ENCODE data around the gene RYR2.

DNA sequence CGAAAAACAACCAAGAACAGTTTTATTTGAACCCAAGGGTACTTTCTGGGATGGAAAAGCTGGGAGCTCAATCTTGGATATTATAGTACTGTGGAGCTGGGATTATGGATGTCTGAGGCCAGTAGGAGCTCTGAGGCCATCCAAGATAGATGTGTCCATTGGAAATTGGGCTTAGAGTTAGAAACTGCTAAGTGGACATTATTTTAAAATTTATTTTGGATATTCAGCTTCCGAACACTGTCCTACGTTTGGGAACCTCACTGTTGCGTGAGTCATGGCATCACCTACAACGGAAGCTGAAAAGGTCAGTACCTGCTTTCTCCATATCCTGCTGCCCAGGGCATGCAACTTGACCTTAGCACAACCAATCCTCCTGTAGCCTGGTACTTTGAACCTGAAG is 61.0 kb downstream of the RYR2 start:
- TF ChIP-seq, protein P1, sequence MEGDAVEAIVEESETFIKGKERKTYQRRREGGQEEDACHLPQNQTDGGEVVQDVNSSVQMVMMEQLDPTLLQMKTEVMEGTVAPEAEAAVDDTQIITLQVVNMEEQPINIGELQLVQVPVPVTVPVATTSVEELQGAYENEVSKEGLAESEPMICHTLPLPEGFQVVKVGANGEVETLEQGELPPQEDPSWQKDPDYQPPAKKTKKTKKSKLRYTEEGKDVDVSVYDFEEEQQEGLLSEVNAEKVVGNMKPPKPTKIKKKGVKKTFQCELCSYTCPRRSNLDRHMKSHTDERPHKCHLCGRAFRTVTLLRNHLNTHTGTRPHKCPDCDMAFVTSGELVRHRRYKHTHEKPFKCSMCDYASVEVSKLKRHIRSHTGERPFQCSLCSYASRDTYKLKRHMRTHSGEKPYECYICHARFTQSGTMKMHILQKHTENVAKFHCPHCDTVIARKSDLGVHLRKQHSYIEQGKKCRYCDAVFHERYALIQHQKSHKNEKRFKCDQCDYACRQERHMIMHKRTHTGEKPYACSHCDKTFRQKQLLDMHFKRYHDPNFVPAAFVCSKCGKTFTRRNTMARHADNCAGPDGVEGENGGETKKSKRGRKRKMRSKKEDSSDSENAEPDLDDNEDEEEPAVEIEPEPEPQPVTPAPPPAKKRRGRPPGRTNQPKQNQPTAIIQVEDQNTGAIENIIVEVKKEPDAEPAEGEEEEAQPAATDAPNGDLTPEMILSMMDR (IDR thresholded peaks at IDR 0.05): no peak
- no peak for TF ChIP-seq POLR2A (IDR thresholded peaks at IDR 0.05)
- no peak for TF ChIP-seq POLR2AphosphoS5 (IDR thresholded peaks at IDR 0.05)
- TF ChIP-seq EP300 (IDR thresholded peaks at IDR 0.05): no peak
